GM12872 (cell line): ENCODE data around the gene KLHL18.

Experiments
- TF ChIP-seq, protein P1 (sequence below): IDR thresholded peaks from 3 replicates; pipeline ENCODE4 v1.5.1; 2011; ENCODE audit warnings: low read depth, mild to moderate bottlenecking, low read length, moderate library complexity; ENCODE audit not compliant: insufficient read depth

KLHL18 gene

DNA sequence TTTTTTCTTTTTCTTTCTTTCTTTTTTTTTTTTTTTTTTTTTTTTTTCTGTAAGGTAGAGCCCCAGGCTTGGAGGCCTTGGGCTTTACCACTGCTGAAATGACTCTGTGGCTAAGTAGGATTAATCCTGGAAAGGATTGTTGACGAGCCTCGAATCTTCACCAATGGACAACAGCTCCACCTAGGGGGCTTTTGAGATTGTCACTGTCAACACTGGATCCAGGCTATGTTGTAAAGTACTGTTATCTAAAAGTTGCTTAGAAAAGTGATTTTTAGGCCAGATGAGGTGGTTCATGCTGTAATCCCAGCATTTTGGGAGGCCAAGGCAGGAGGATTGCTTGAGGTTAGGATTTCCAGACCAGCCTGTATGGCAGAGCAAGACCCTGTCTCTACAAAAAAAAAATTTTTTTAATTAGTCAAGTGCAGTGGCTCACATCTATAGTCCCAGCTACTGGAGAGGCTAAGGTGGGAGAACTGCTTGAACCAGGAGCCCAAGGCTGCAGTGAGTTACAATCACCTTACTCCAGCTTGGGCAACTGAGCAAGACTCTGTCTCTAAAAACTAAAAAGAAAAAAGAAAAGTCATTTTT lies 41.6 kb downstream of the KLHL18 start:
- TF ChIP-seq, protein P1, sequence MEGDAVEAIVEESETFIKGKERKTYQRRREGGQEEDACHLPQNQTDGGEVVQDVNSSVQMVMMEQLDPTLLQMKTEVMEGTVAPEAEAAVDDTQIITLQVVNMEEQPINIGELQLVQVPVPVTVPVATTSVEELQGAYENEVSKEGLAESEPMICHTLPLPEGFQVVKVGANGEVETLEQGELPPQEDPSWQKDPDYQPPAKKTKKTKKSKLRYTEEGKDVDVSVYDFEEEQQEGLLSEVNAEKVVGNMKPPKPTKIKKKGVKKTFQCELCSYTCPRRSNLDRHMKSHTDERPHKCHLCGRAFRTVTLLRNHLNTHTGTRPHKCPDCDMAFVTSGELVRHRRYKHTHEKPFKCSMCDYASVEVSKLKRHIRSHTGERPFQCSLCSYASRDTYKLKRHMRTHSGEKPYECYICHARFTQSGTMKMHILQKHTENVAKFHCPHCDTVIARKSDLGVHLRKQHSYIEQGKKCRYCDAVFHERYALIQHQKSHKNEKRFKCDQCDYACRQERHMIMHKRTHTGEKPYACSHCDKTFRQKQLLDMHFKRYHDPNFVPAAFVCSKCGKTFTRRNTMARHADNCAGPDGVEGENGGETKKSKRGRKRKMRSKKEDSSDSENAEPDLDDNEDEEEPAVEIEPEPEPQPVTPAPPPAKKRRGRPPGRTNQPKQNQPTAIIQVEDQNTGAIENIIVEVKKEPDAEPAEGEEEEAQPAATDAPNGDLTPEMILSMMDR, result peak; percentile 79

DNA sequence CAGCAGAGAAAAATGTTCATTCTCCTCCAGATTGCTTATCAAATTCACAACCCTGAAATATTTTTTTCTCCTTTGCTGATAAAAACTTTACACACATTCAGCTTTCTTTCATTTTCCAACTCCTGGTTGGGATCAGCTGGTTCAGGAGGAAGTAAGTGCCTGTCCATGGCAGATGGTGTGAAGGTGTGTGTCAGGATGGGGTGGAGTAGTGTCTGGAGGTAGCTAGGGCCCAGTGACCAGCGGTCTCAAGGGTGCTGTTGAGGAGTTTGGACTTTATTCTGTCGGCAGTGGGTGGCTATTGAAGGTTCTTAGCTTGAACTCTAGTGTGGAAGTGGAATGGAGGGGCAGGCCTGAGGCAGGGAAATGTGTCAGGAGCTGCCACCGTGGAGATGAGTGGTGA lies 51.2 kb downstream of the KLHL18 start:
- TF ChIP-seq, protein P1, result no peak

DNA sequence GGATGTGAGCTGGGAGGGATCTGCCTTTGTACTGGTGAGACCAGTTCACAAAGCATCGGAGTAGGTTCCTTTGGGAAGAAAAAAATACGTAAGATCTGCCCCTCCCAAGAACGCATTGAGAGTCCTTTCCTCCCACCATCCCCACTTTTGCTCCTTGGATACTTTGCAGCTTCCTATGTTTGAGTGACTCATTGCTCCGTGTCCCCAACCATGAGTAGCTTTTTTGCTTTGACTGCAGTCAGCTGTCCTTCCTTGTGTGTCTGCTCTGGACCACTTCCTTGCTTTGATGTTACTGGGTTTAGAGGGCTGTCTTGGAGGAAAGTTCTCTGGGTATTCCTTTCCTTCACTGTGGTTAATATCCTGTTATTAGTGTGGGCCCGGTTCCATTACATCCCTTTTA lies 54.9 kb downstream of the KLHL18 start:
- TF ChIP-seq, protein P1, result no peak

DNA sequence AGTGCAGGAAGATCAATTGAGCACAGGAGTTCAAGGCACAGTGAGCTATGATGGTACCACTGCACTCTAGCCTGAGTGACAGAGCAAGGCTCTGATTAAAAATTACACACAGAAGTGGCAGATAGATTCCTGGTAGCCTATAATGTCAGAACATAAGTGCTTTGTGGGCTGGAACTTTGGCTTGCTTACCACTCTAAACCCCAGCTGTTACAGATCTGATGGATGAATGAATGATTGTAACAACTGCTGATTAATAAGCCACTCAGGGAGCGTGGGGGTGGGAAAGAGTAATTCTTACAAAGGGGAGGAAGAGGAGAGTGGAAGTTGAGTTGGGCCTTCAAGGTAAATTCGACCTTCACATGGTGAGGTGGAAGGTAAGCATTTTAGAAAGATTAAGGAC lies 57.2 kb downstream of the KLHL18 start:
- TF ChIP-seq, protein P1, result no peak

DNA sequence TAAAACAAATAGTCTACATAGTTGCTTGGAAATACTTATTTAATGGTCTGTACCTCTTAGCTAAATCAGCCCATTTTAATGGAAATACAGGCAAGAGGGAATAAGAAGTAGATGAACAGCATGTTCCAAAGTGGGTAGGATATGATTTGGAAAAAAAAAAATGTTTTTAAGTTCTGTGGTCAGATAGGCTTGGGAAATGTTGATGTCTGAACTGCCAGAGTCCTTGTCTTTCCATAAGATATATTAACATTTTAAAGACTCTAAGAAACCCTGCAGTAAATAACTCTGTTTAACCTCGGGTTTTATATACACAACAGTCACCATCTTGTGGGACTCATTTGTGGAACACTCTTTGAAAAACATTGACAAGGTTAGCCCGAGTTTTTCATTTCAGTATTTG lies 58.1 kb downstream of the KLHL18 start:
- TF ChIP-seq, protein P1, result no peak

DNA sequence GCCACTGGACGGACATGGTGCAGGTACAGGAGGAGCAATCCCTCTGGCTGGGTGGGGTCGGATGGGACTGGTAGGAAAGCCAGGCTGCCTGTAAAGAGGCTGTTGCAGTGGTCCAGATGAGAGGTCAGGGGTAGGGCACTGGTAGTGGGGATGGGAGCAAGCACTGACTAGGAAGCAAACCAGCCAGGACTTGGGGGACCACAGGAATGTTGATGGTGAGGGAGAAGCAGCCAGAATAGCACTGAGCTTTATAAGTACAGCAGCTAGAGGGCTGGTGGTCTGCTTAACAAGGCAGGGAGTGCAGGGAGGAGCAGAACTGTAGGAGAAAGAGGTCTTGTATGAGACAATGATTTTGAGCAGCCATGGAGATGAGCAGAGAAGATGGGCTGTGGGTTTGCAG lies 59.4 kb downstream of the KLHL18 start:
- TF ChIP-seq, protein P1, result no peak

DNA sequence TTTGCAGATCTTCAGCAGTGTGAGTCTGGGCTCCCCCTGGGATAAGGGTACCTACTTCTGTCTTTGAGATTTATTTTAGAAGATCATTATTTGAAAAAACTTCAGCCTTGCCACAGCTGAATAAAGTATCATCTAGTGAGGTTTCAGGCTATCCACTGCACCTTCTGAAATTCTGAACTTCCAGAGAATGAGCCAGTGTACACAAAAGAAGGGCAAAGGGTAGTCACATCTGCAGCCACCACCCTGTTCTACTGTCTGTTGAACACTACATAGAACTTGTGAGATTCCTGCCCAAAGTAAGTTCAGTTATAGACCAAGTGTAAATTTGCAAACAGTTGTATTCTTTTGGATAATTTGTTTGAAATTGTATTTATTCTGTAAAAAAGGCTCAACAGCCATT lies 60.1 kb downstream of the KLHL18 start:
- TF ChIP-seq, protein P1, result no peak
